HepG2 (cell line): ENCODE measurements around the gene ZNF584. TPM values are rescaled to one million over a fixed set of nuclear protein-coding genes. Genes with fewer than 3 reads are reported as not detected.
A peak's percentile ranks its signal among the peaks of the same experiment; 100 is the strongest.

Experiments used
- ARID4A ChIP-seq: sonication (generic); formaldehyde crosslinking; IDR thresholded peaks from 2 replicates; pipeline ENCODE4 v1.5.0; 2020; ENCODE audit warnings: mild to moderate bottlenecking, missing genetic modification reagents, borderline replicate concordance
- CBFB ChIP-seq: sonication (generic); formaldehyde crosslinking; IDR thresholded peaks from 2 replicates; pipeline ENCODE4 v1.4.0; 2020; ENCODE audit warnings: missing genetic modification reagents
- CHD4 ChIP-seq: fragments of 200-600 bp; sonication (generic); IDR thresholded peaks from 2 replicates; pipeline ENCODE4 v1.7.0; 2017; ENCODE audit warnings: mild to moderate bottlenecking, low read length, borderline replicate concordance
- CREB3 ChIP-seq: sonication (generic); formaldehyde crosslinking; IDR thresholded peaks from 2 replicates; pipeline ENCODE4 v1.5.0; 2020; ENCODE audit warnings: missing genetic modification reagents
- ETS1 ChIP-seq: sonication (generic); formaldehyde crosslinking; IDR thresholded peaks from 2 replicates; pipeline ENCODE4 v1.4.0; 2020; ENCODE audit warnings: missing genetic modification reagents
- HINFP ChIP-seq: sonication (generic); formaldehyde crosslinking; IDR thresholded peaks from 2 replicates; pipeline ENCODE4 v1.4.0; 2020; ENCODE audit warnings: low read depth, mild to moderate bottlenecking, missing genetic modification reagents
- HMGA1 ChIP-seq: sonication (generic); formaldehyde crosslinking; conservative IDR thresholded peaks from 2 replicates; pipeline ENCODE4 v1.4.0; 2020; ENCODE audit warnings: missing genetic modification reagents
- HOXA5 ChIP-seq: sonication (generic); formaldehyde crosslinking; IDR thresholded peaks from 2 replicates; pipeline ENCODE4 v1.4.0; 2020; ENCODE audit warnings: missing genetic modification reagents
- IRF1 ChIP-seq: sonication (generic); formaldehyde crosslinking; IDR thresholded peaks from 2 replicates; pipeline ENCODE4 v1.4.0; 2020; ENCODE audit warnings: low read depth, mild to moderate bottlenecking, missing genetic modification reagents
- ISX ChIP-seq: sonication (generic); formaldehyde crosslinking; conservative IDR thresholded peaks from 2 replicates; pipeline ENCODE4 v1.5.0; 2020; ENCODE audit warnings: missing genetic modification reagents
- NR0B2 ChIP-seq: sonication (generic); formaldehyde crosslinking; IDR thresholded peaks from 2 replicates; pipeline ENCODE4 v1.4.0; 2020; ENCODE audit warnings: mild to moderate bottlenecking, missing genetic modification reagents
- PCBP2 ChIP-seq: fragments of 200-400 bp; formaldehyde crosslinking; optimal IDR thresholded peaks from 2 replicates; pipeline ENCODE3; 2018; ENCODE audit warnings: low read length, low read depth; ENCODE audit not compliant: poor library complexity, severe bottlenecking
- ZFP37 ChIP-seq: sonication (generic); formaldehyde crosslinking; IDR thresholded peaks from 2 replicates; pipeline ENCODE4 v1.4.0; 2020; ENCODE audit warnings: missing genetic modification reagents, borderline replicate concordance
- ZNF431 ChIP-seq: sonication (generic); formaldehyde crosslinking; IDR thresholded peaks from 2 replicates; pipeline ENCODE4 v1.9.0; 2022; ENCODE audit warnings: missing genetic modification reagents, low read depth, mild to moderate bottlenecking, borderline replicate concordance
- ZNF576 ChIP-seq: sonication (generic); formaldehyde crosslinking; IDR thresholded peaks from 2 replicates; pipeline ENCODE4 v1.4.0; 2020; ENCODE audit warnings: mild to moderate bottlenecking, missing genetic modification reagents
- ZNF644 ChIP-seq: IDR thresholded peaks from 2 replicates; pipeline ENCODE4 v1.6.1; 2016; ENCODE audit warnings: low read depth
- polyA plus RNA-seq, 8 experiments: library from polyadenylated mRNA; depleted of rRNA in 3 of 8; stranded (reverse) in 7 of 8; unstranded in 1 of 8; fragments of >200 nt; fragmentation: Illumina TruSeq in 4 of 8; extraction: Trizol in 4 of 8; gene quantifications; 2 replicates each; pipeline versions ENCODE4 v1.2.1 to v1.2.3, GENCODE V29; 2011 to 2016; ENCODE audit warnings: low read depth in 4 of 8, missing spikeins in 1 of 8, mixed read lengths in 1 of 8; ENCODE audit not compliant: insufficient read depth in 1 of 8
- total RNA-seq, 5 experiments: library from RNA; depleted of rRNA; stranded (reverse); fragments of >200 nt; fragmentation: Illumina TruSeq; extraction: Trizol; gene quantifications; 2 replicates each; pipeline ENCODE4 v1.2.3, GENCODE V29; 2016; ENCODE audit warnings: low read depth in 1 of 5

Gene ZNF584
- total and polyA plus RNA-seq, 2 of the 13 experiments (the other 11 are each of a cell fraction or from before 2014, with no cell fraction given): 2.4 to 7.0 TPM

- TF ChIP-seq CREB3 (CRISPR knock-in tag) (no peak), HOXA5 (CRISPR knock-in tag) (peak; percentile 72; the same call in 1 of the 2 replicates), CHD4 (no peak), ZNF644 (CRISPR knock-in tag) (no peak), ZNF576 (CRISPR knock-in tag) (peak; percentile 79; the same call in 1 of the 2 replicates), ISX (no peak), NR0B2 (CRISPR knock-in tag) (peak; percentile 87), PCBP2 (no peak), ETS1 (CRISPR knock-in tag) (no peak), ZNF431 (no peak), ZFP37 (CRISPR knock-in tag) (no peak), HINFP (CRISPR knock-in tag) (peak; percentile 83), HMGA1 (CRISPR knock-in tag) (no peak), CBFB (CRISPR knock-in tag) (peak; percentile 96), IRF1 (CRISPR knock-in tag) (no peak), ARID4A (CRISPR knock-in tag) (peak; percentile 98)
These were observed 27.6 kb upstream of the ZNF584 start, which contains the start of gene ZNF837 (continued) for GRCh38 chr19:58380662-58381459.
